Right lung (tissue), 5 donors: ENCODE data around the gene E2F4. TPM values are rescaled to one million over a fixed set of nuclear protein-coding genes. Genes with fewer than 3 reads are reported as not detected.

Experiments
- DNase-seq, 2 donors: peaks; one replicate each; pipeline ENCODE4 v3.0.0-alpha.2; 2013
- polyA plus RNA-seq, 5 donors: library from polyadenylated mRNA; unstranded; fragments of 120-200 nt; gene quantifications; one replicate each; pipeline versions ENCODE4 v1.2.1 to v1.2.3, GENCODE V29; 2013; ENCODE audit warnings: inconsistent platforms in 1 of 5, low replicate concordance in 1 of 5; ENCODE audit not compliant: insufficient read length in 5 of 5, insufficient read depth in 1 of 5

Gene E2F4
- polyA plus RNA-seq, 5 donors = 43.8 to 70.5 (median 57.5) TPM

GRCh38 chr16:67234180-67234597 is 42.2 kb downstream of the E2F4 start:
- DNase-seq = no peak

DNA sequence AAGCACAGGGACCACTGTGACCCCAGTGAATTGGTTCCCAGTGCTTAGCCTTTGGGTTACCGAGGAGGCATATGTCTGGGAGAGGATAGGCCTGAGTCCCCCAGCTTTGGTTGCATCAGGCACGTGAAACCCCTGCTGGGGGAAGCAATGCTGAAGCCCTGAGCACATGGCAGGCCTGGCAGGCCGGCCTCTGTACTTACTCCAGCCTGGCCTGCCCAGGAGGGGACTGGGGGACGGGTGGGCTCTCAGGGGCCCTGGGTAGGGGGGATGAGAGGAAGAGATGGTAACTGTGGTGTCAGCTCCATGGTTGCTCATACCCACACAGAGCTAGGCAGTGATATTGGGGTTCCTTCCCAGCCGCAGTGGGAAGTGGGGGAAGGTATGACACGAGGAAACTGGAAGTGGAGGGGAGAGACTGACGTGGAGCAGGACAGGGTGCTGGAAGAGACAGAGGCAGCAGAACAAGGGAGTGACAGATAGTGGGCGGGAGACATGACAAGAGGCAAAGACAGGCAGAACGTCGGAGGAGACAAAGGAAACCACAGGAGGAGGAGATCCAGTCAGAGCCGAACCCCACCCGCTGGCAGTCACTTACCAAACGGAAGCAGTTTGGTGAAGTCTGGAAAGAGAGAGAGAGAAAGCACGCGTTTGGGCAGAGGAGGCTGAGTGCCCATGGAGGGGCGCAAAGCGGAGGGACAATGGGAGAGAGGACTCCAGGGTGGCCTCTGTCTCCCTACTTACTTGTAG is 44.0 kb downstream of the E2F4 start:
- DNase-seq = no peak

DNA sequence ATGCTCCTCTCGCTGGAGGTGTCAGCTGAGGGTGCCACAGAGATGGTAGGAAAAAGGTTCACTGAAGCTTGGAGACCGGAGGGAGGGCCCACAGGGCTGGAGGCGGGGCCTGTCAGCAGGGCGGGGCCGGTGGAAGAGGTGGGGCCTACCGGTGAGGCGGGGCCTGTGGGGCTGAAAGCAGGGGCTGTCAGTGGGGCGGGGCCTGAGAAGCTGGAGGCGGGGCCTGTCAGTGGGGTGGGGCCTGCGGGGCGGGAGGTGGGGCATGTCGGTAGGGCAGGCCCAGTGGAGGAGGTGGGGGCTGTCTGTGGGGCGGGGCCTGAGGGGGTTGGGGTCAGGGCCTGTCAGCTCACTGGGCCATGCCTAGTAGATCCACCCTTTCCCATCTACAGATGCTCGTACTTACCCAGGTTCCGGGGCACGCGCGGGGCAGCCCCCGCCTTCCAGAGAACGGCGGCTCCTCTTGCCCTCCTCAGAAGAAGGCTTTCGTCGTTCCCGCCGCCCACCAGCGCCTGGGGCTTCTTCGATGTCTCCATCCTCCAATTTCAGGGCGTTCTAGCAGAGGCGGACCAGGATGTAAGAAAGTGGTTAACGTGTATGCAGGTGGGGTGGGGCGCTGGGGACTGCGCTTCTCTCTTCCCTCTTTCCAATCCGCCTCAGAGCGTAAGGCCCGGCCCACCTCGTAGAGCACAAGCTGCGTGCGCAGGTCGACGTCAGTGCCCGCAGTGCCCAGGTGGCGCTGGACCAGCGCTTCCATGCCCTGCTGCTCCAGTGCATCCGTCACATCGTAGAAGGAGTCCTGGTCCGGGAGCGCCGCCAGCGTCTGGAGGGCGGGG is 44.8 kb downstream of the E2F4 start:
- DNase-seq = no peak

- no peak for DNase-seq
Observed at GRCh38 chr16:67237396-67238277, 45.7 kb downstream of the E2F4 start.

DNA sequence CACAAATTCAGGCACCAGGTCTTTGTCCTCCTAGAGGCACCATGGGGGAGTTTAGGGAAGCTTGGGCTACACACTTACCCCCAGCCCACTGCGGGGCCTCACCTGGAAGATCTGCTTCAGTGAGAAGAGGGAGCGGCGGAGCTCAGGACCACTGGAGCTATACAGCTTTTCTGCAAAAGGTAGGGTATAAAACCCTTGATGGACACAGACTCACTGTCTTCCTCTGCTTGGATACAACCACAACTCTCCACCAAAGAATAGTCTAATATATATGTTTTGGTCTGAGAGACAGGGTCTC is 46.3 kb downstream of the E2F4 start:
- DNase-seq = no peak

GRCh38 chr16:67238806-67239470 is 47.0 kb downstream of the E2F4 start:
- no peak for DNase-seq

DNA sequence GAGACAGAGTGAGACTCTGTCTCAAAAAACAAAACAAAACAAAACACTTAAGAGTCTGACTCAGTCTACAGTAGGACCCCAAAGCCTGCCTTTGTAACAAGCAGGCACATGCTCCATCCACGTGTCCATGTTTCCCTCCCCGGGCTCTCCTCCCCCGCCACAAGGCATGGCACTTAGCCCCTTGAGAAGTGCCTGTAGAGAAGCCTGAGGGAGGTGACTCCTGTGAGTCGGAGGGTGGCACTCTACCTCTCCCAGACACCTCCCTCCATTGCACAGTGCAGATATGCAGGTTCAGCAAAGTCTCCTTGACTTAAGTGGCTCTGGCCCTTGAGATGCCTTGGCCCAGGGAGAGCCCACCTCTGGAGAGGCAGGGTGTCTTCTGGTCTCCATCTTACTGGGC is 48.6 kb downstream of the E2F4 start:
- DNase-seq = peak in 1 of 2 donors; percentile 44

DNA sequence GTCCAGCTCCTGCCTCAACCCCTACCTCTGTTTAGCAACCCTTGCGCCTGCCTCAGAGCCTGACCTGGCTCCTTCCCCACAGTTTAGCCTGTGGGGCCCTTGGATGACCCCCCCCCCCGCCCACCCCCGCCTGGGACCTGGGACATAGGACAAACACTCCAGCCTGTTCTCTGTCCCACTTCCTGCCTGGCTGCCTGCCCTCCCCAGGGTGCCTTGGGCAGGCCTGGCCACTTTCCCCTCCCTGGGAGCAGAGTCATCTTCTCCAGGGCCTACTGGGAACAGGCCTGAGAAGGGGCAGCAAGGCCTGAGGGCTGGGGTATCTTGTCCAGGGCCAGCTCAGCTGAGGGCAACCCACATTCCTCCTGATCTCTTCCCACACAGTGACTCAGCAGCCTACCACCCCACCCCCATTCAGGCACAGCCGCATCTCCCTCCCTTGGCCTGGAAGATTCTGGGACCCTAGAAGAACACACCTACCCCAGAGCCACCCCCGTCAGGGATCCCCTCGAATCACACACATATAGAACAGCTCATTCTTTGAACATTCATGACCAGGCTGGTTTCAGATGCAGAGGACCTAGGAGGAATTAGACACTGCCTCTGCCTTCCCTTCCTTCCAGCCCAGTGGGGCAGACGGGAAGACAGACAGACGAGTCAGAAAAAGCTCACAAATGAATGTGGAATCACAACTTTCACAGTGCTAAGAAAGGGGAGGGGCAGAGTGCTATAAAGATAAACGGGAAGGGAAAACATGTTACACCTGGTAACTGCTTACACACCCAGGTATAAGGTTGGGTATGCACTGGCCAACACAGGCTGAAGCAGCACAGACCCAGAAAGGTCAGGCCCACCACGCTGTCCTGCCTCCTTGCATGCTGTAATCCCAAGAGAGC is 49.3 kb downstream of the E2F4 start:
- peak in 1 of 2 donors; percentile 42 for DNase-seq

DNA sequence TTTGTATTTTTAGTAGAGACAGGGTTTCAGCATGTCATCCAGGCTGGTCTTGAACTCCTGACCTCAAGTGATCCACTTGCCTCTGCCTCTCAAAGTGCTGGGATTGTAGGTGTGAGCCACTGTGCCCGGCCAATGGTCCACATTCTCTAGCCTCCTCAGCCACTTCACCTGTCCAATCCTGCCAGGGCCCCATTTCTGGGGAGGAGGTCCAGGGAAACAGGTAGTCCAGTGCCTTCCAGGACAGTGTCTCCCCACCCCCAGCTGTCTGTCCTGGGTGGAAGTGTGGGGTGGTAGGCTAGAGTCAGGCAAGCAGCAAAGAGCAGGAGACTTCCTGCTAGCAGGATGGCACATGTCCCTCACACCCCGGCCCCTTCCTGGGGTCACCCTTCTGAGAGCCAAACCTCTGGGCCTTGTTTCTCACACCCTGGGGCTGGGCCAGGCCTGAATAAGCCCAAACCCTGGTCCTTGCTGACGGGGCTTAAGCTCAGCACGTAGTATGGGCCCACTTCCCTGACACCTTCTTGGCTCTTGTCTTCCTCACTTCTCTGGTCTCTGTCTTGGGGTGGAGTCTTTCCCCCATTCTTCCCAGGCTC is 50.3 kb downstream of the E2F4 start:
- peak; percentile 94 to 95 for DNase-seq

GRCh38 chr16:67243481-67243880 is 51.5 kb downstream of the E2F4 start:
- DNase-seq = no peak

DNA sequence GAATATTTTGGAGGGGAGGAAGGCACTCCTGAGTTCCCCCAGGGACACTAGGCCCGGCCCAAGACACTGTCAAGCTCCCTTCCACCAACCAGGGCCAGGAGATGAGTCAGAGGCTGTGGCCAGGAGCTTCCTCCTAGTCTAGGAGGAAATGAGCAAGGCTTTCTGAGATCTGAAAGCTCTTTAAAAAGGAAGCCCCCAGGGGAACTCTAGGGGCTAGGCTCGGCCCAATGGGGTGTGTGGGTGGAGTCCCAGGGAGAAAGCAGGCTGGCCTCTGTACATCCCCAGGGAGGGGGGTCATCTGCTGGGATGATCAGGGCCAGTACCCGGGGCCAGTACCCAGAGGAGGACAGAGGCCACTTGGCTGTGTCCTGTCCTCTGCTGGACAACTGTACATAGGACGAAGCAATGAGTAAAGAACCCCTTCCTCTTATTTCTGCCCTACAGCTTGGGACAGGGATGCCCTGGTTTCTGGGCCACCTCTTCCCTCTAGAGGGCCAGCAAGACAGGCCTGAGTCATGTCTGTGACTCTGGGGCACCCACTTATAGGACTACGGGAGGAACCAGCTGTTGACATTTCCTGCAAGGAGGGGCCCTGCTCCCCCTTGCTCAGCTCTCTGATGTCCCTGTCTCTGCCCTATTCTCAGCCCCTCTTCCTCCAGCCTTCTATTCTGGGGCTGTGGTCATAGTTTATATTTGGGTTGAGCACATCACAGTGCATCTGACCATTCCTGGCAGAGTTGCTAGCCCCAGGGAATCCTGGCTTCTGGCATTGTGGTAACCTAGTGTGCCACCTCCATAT is 52.6 kb downstream of the E2F4 start:
- no peak for DNase-seq

GRCh38 chr16:67245186-67245585 is 53.2 kb downstream of the E2F4 start:
- no peak for DNase-seq

GRCh38 chr16:67245674-67246080 is 53.7 kb downstream of the E2F4 start:
- no peak for DNase-seq

DNA sequence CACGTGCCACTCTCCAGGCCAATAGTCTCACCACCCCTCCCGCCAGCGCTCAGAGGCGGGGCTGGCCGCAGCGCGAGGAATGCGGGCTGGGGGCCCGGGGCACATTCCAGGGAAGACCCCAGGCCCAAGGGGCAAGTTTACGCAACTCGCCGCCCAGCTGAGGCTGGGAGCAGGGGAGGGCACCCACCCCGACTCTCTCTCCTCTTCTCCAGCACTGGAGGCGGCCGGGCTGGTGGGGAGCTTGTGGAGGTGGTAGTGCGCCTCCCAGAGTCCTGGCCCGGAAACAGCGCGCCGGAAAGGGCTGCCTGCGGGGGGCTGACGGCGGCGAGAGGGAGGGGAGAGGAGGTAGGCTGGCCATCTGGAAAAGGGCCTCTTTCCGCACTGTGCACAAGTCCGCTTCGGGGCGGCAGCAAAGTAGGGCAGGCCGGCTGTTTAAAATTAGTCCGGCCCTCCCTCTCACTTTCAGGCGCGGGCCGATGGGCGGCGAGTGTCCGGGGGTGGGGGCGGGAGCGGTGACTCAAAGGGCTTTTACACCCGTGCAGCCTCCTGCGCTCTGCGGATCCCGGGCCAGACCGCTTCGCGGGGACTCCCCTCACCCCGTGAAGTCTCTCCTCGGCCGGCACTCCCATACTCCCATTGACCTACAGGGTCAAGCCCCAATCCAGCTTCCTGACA is 54.3 kb downstream of the E2F4 start:
- peak; percentile 91 to 92 for DNase-seq

DNA sequence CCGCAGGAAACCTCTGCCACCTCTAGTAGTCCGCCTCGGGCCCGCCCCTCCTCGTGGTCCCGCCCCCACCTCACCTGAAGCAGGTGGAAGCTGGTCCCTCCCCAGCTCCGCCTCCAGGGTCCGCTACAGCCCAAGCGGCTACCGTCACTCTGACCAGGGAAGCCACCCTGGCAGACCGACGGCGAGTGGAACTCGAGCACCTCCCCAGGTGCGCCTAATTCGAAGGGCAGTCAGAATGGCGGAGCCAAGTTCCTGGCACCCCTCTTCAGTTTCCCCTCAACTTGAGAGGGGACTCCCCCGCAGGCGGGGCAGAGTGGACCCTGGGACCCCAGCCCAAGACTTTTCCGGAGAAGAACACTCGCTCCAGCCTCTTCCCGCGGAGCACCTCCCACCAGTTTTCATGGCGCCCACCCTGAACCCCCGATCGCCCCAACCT is 54.8 kb downstream of the E2F4 start:
- peak in 1 of 2 donors; percentile 56 for DNase-seq

GRCh38 chr16:67247192-67248072 is 55.5 kb downstream of the E2F4 start, which contains the start of gene FHOD1:
TSS of gene FHOD1 (minus strand) at chr16:67247481. CDS start at chr16:67247410, 71 bp downstream.
- peak; percentile 93 to 94 for DNase-seq

DNA sequence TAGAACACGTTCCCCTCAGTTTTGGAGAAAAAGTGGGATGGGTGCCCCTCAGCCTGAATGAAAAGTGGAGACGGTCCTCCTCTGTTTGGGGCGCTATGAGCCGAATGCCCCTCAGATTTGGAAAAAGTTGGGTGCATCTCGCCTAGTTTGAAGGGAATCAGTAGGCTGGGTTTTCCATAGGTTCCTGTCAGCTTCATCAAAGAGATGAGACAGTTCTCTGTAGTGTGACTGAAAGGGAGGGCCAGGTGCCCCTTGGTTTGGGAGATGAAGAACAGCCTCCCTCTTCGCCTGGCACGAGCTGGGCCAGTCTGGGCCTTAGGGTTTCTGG is 56.1 kb downstream of the E2F4 start:
- no peak for DNase-seq
